ENCODE data around the gene DOCK8. TPM values are rescaled to one million over a fixed set of nuclear protein-coding genes. Genes with fewer than 3 reads are reported as not detected.

DOCK8 gene
- polyA plus RNA-seq, 1 donor (not counting 4 experiments of a cell fraction or from before 2014, with no cell fraction given), result 1.5 TPM

DNA sequence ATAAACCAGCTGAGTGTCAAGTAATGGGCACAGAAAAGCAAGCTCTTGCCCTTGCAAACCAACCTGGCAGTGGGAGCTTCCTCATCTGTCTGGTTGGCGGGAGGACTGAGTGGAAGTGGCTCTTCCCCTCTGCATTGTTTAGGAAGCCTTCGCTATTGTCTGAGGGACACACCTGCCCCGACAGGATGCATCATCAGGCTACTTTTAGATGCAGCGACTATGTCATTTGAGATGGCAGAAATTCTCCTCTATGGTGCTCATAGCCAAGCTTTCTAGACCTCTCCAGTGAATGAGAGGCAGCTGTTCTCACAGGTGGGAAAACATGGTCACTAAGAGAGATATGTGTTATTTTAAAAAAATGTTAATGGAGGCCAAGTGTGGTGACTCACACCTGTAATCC lies 104.0 kb downstream of the DOCK8 start:
- Histone ChIP-seq H3K79me2 (ENCODE audit: control insufficient read depth, insufficient read depth, low read length) (no peaks in the 10 kb centered on the region), H3K27ac (ENCODE audit: control insufficient read depth, insufficient read depth, low read length) (no peak overlapping the region), H3K9ac (ENCODE audit: control insufficient read depth, extremely low read depth, insufficient read depth, low read length) (no peak overlapping the region), H4K20me1 (ENCODE audit: control insufficient read depth, extremely low read depth, insufficient read depth, low read length) (no peaks in the 10 kb centered on the region), H3K9me3 (ENCODE audit: control insufficient read depth, low read depth, low read length) (no peaks in the 10 kb centered on the region), H3K27me3 (ENCODE audit: control insufficient read depth, extremely low read depth, insufficient read depth, low read length) (no peaks in the 10 kb centered on the region), H3K36me3 (ENCODE audit: control insufficient read depth in 2 of 2, extremely low read depth in 1 of 2, insufficient read depth in 2 of 2, low read length in 2 of 2) (no peaks in the 10 kb centered on the region), H3K9me1 (ENCODE audit: control insufficient read depth, extremely low read depth, insufficient read depth, low read length) (no peaks in the 10 kb centered on the region), H3K4me1 (ENCODE audit: control insufficient read depth, extremely low read depth, insufficient read depth, low read length) (no peaks in the 10 kb centered on the region), H3K4me2 (ENCODE audit: control insufficient read depth, extremely low read depth, insufficient read depth, low read depth, low read length) (no peak overlapping the region), H3K4me3 (ENCODE audit: control insufficient read depth in 2 of 3, extremely low read depth in 1 of 3, insufficient read depth in 2 of 3, low read depth in 1 of 3, low read length in 3 of 3) (no peak overlapping the region), H2AFZ (ENCODE audit: control insufficient read depth, low read length) (no peak overlapping the region)
- FAIRE-seq (no peak), DNase-seq (ENCODE audit: low read depth, low spot score) (no peak)
- TF ChIP-seq, protein P1, sequence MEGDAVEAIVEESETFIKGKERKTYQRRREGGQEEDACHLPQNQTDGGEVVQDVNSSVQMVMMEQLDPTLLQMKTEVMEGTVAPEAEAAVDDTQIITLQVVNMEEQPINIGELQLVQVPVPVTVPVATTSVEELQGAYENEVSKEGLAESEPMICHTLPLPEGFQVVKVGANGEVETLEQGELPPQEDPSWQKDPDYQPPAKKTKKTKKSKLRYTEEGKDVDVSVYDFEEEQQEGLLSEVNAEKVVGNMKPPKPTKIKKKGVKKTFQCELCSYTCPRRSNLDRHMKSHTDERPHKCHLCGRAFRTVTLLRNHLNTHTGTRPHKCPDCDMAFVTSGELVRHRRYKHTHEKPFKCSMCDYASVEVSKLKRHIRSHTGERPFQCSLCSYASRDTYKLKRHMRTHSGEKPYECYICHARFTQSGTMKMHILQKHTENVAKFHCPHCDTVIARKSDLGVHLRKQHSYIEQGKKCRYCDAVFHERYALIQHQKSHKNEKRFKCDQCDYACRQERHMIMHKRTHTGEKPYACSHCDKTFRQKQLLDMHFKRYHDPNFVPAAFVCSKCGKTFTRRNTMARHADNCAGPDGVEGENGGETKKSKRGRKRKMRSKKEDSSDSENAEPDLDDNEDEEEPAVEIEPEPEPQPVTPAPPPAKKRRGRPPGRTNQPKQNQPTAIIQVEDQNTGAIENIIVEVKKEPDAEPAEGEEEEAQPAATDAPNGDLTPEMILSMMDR (optimal IDR thresholded peaks at IDR 0.05 in 1 of 3, IDR thresholded peaks at IDR 0.05 in 1 of 3, conservative IDR thresholded peaks at IDR 0.05 in 1 of 3; ENCODE audit: extremely low read depth in 1 of 3, insufficient read depth in 2 of 3, low read length in 3 of 3), result no peak
- TF ChIP-seq EZH2 (IDR thresholded peaks at IDR 0.05; ENCODE audit: low read length), result no peak
- dilution Hi-C loops (cut with MboI; ENCODE audit: extremely low pct_ligation_motif_present, low sequenced_read_pairs), result no loop called here

DNA sequence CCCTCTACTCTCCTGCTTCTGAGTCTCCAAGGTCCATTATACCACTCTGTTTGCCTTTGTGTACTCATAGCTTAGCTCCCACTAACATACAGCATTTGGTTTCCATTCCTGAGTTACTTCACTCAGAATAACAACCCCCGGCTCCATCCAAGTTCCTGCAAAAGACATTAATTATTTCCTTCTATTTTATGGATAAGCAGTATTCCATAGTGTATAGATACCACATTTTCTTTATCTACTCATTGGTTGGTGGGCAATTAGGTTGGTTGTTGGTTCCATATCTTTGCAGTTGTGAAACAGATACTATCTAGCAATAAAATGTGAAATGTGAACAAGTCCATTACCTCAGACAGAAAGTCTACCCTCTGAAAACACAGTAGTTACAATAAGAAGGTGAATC lies 110.3 kb downstream of the DOCK8 start:
- Histone ChIP-seq H3K9me3 (ENCODE audit: control insufficient read depth, low read depth, low read length) (no peaks in the 10 kb centered on the region), H3K36me3 (ENCODE audit: control insufficient read depth in 2 of 2, extremely low read depth in 1 of 2, insufficient read depth in 2 of 2, low read length in 2 of 2) (no peaks in the 10 kb centered on the region), H3K4me1 (ENCODE audit: control insufficient read depth, extremely low read depth, insufficient read depth, low read length) (no peaks in the 10 kb centered on the region), H2AFZ (ENCODE audit: control insufficient read depth, low read length) (no peak overlapping the region), H3K79me2 (ENCODE audit: control insufficient read depth, insufficient read depth, low read length) (no peaks in the 10 kb centered on the region), H3K4me2 (ENCODE audit: control insufficient read depth, extremely low read depth, insufficient read depth, low read depth, low read length) (no peak overlapping the region), H3K27ac (ENCODE audit: control insufficient read depth, insufficient read depth, low read length) (no peak overlapping the region), H3K4me3 (ENCODE audit: control insufficient read depth in 2 of 3, extremely low read depth in 1 of 3, insufficient read depth in 2 of 3, low read depth in 1 of 3, low read length in 3 of 3) (no peak overlapping the region), H3K9me1 (ENCODE audit: control insufficient read depth, extremely low read depth, insufficient read depth, low read length) (no peaks in the 10 kb centered on the region), H3K9ac (ENCODE audit: control insufficient read depth, extremely low read depth, insufficient read depth, low read length) (no peak overlapping the region), H4K20me1 (ENCODE audit: control insufficient read depth, extremely low read depth, insufficient read depth, low read length) (no peaks in the 10 kb centered on the region), H3K27me3 (ENCODE audit: control insufficient read depth, extremely low read depth, insufficient read depth, low read length) (no peaks in the 10 kb centered on the region)
- no peak for TF ChIP-seq EZH2 (IDR thresholded peaks at IDR 0.05; ENCODE audit: low read length)
- TF ChIP-seq, protein P1 (optimal IDR thresholded peaks at IDR 0.05 in 1 of 3, IDR thresholded peaks at IDR 0.05 in 1 of 3, conservative IDR thresholded peaks at IDR 0.05 in 1 of 3; ENCODE audit: extremely low read depth in 1 of 3, insufficient read depth in 2 of 3, low read length in 3 of 3), result no peak
- no peak for DNase-seq (ENCODE audit: low read depth, low spot score)
- no peak for FAIRE-seq
- dilution Hi-C loops (cut with MboI; ENCODE audit: extremely low pct_ligation_motif_present, low sequenced_read_pairs), result no loop called here
